Measurements from ENCODE around the gene PDYN. TPM values are rescaled to one million over a fixed set of nuclear protein-coding genes. Genes with fewer than 3 reads are reported as not detected.
A peak's percentile ranks its signal among the peaks of the same experiment; 100 is the strongest.

Gene PDYN
- total RNA-seq, 2 donors from 2014 or later = not detected

GRCh38 chr20:2006452-2007361 is 12.8 kb upstream of the PDYN start:
- no peaks in the 10 kb centered on the region for H3K27me3 ChIP-seq (replicated peaks; ENCODE audit: insufficient read depth)
- TF ChIP-seq CTCF (IDR thresholded peaks at IDR 0.05) = peak; percentile 46
- no peak for ATAC-seq (ENCODE audit: insufficient number of reproducible peaks, low FRiP score, low read depth)
- no peak for DNase-seq (ENCODE audit: low spot score)
- H3K9me3 ChIP-seq = no peaks in the 10 kb centered on the region
- H3K27ac ChIP-seq = no peak overlapping the region
- H3K4me1 ChIP-seq (ENCODE audit: control insufficient read depth in 1 of 2, low read depth in 2 of 2) = no peaks in the 10 kb centered on the region
- H3K36me3 ChIP-seq = no peaks in the 10 kb centered on the region
- H3K4me3 ChIP-seq = no peak overlapping the region

GRCh38 chr20:2005831-2006426 is 12.1 kb upstream of the PDYN start:
- DNase-seq (ENCODE audit: low spot score) = no peak
- H3K27ac ChIP-seq = no peak overlapping the region
- no peaks in the 10 kb centered on the region for H3K27me3 ChIP-seq (replicated peaks; ENCODE audit: insufficient read depth)
- no peak for ATAC-seq (ENCODE audit: insufficient number of reproducible peaks, low FRiP score, low read depth)
- no peaks in the 10 kb centered on the region for H3K9me3 ChIP-seq
- no peak overlapping the region for H3K4me3 ChIP-seq
- H3K36me3 ChIP-seq = no peaks in the 10 kb centered on the region
- TF ChIP-seq CTCF (IDR thresholded peaks at IDR 0.05) = no peak
- H3K4me1 ChIP-seq (ENCODE audit: control insufficient read depth in 1 of 2, low read depth in 2 of 2) = no peaks in the 10 kb centered on the region

GRCh38 chr20:2005359-2005758 is 11.5 kb upstream of the PDYN start:
- no peak for TF ChIP-seq CTCF (IDR thresholded peaks at IDR 0.05)
- DNase-seq (ENCODE audit: low spot score) (no peak), ATAC-seq (ENCODE audit: insufficient number of reproducible peaks, low FRiP score, low read depth) (no peak)
- no peak overlapping the region for H3K4me3 ChIP-seq
- no peaks in the 10 kb centered on the region for H3K36me3 ChIP-seq
- H3K9me3 ChIP-seq = no peaks in the 10 kb centered on the region
- H3K27me3 ChIP-seq (replicated peaks; ENCODE audit: insufficient read depth) = no peaks in the 10 kb centered on the region
- H3K4me1 ChIP-seq (ENCODE audit: control insufficient read depth in 1 of 2, low read depth in 2 of 2) = no peaks in the 10 kb centered on the region
- no peak overlapping the region for H3K27ac ChIP-seq

GRCh38 chr20:2004171-2004570 is 10.3 kb upstream of the PDYN start:
- TF ChIP-seq CTCF (IDR thresholded peaks at IDR 0.05) = no peak
- no peak for ATAC-seq (ENCODE audit: insufficient number of reproducible peaks, low FRiP score, low read depth)
- Histone ChIP-seq H3K27me3 (replicated peaks; ENCODE audit: insufficient read depth) (no peaks in the 10 kb centered on the region), H3K36me3 (no peaks in the 10 kb centered on the region), H3K4me1 (ENCODE audit: control insufficient read depth in 1 of 2, low read depth in 2 of 2) (no peaks in the 10 kb centered on the region), H3K4me3 (no peak overlapping the region), H3K9me3 (no peaks in the 10 kb centered on the region), H3K27ac (no peak overlapping the region)
- no peak for DNase-seq (ENCODE audit: low spot score)

- no peak overlapping the region for H3K4me3 ChIP-seq
- ATAC-seq (ENCODE audit: insufficient number of reproducible peaks, low FRiP score, low read depth) (no peak), DNase-seq (ENCODE audit: low spot score) (no peak)
- no peaks in the 10 kb centered on the region for H3K9me3 ChIP-seq
- no peak overlapping the region for H3K27ac ChIP-seq
- H3K4me1 ChIP-seq (ENCODE audit: control insufficient read depth in 1 of 2, low read depth in 2 of 2) = no peaks in the 10 kb centered on the region
- TF ChIP-seq CTCF (IDR thresholded peaks at IDR 0.05) = no peak
- H3K36me3 ChIP-seq = no peaks in the 10 kb centered on the region
- H3K27me3 ChIP-seq (replicated peaks; ENCODE audit: insufficient read depth) = no peaks in the 10 kb centered on the region
These were observed 8.5 kb upstream of the PDYN start for GRCh38 chr20:2002365-2002764.
